ACC112 (cell line): Measurements from ENCODE around the gene UBE2I.
"Not testable (repeated sequence)": the region's sequence is repeated elsewhere in the genome, so short reads cannot be mapped to it uniquely, and the experiment has no call there.

Experiments
- H2AFZ ChIP-seq: fragments of 200-600 bp; sonication (generic); one replicate; pipeline ENCODE4 v1.6.0; 2017; ENCODE audit warnings: antibody characterized with exemption, low read length; ENCODE audit not compliant: unreplicated experiment
- H3K27ac ChIP-seq: fragments of 200-600 bp; sonication (generic); 2 replicates; pipeline ENCODE4 v1.5.1; 2014; ENCODE audit warnings: low read depth, mild to moderate bottlenecking, antibody characterized with exemption, low read length, moderate library complexity
- H3K27me3 ChIP-seq: fragments of 200-600 bp; sonication (generic); 2 replicates; pipeline ENCODE4 v1.6.1; 2014; ENCODE audit warnings: mild to moderate bottlenecking, antibody characterized with exemption, low read length, moderate library complexity, mixed read lengths; ENCODE audit not compliant: insufficient read depth
- H3K36me3 ChIP-seq: fragments of 200-600 bp; sonication (generic); 2 replicates; pipeline ENCODE4 v1.6.1; 2016; ENCODE audit warnings: mild to moderate bottlenecking, antibody characterized with exemption, low read length, moderate library complexity, mixed read lengths; ENCODE audit not compliant: insufficient read depth
- H3K4me1 ChIP-seq: fragments of 200-600 bp; sonication (generic); one replicate; pipeline ENCODE4 v1.6.1; 2016; ENCODE audit warnings: low read length, mixed read lengths; ENCODE audit not compliant: insufficient read depth, unreplicated experiment, control insufficient read depth
- H3K4me3 ChIP-seq: fragments of 200-600 bp; sonication (generic); 2 replicates; pipeline ENCODE4 v1.5.1; 2014; ENCODE audit warnings: mild to moderate bottlenecking, low read depth, low read length
- H3K79me2 ChIP-seq: fragments of 200-600 bp; sonication (generic); one replicate; pipeline ENCODE4 v1.6.0; 2016; ENCODE audit warnings: low read length; ENCODE audit not compliant: control insufficient read depth, unreplicated experiment, insufficient read depth

Gene UBE2I

GRCh38 chr16:1265826-1266225 lies 43.6 kb upstream of the UBE2I start:
- no peaks in the 10 kb centered on the region for H3K79me2 ChIP-seq
- no peak overlapping the region for H3K27ac ChIP-seq
- H2AFZ ChIP-seq, result no peak overlapping the region
- H3K4me3 ChIP-seq, result no peak overlapping the region
- no peaks in the 10 kb centered on the region for H3K36me3 ChIP-seq
- no peaks in the 10 kb centered on the region for H3K4me1 ChIP-seq
- H3K27me3 ChIP-seq, result peaks cover 38% of the 10 kb centered on the region

- H3K4me1 ChIP-seq, H3K27ac ChIP-seq, H3K36me3 ChIP-seq, H3K79me2 ChIP-seq, H2AFZ ChIP-seq, H3K4me3 ChIP-seq: not testable (repeated sequence)
- peaks cover 22% of the 10 kb centered on the region for H3K27me3 ChIP-seq
Measured at GRCh38 chr16:1269418-1269817, 40.0 kb upstream of the UBE2I start.

- Histone ChIP-seq H2AFZ (no peak overlapping the region), H3K4me1 (no peaks in the 10 kb centered on the region), H3K79me2 (no peaks in the 10 kb centered on the region), H3K27ac (no peak overlapping the region), H3K36me3 (no peaks in the 10 kb centered on the region), H3K27me3 (peaks cover 28% of the 10 kb centered on the region), H3K4me3 (no peak overlapping the region)
Measured at GRCh38 chr16:1271380-1271723, 38.1 kb upstream of the UBE2I start.

- not testable (repeated sequence) for H3K4me3 ChIP-seq, H3K27ac ChIP-seq, H3K4me1 ChIP-seq, H3K36me3 ChIP-seq, H3K79me2 ChIP-seq, H2AFZ ChIP-seq
- H3K27me3 ChIP-seq, result peaks cover 28% of the 10 kb centered on the region
Measured at GRCh38 chr16:1271724-1272413, 37.6 kb upstream of the UBE2I start.

GRCh38 chr16:1272453-1273198 lies 36.8 kb upstream of the UBE2I start:
- no peak overlapping the region for H3K27ac ChIP-seq
- no peak overlapping the region for H2AFZ ChIP-seq
- H3K27me3 ChIP-seq, result peaks cover 33% of the 10 kb centered on the region
- H3K4me1 ChIP-seq, result no peaks in the 10 kb centered on the region
- H3K79me2 ChIP-seq, result no peaks in the 10 kb centered on the region
- H3K4me3 ChIP-seq, result no peak overlapping the region
- no peaks in the 10 kb centered on the region for H3K36me3 ChIP-seq

- Histone ChIP-seq H3K27me3 (peaks cover 42% of the 10 kb centered on the region), H3K27ac (no peak overlapping the region), H3K36me3 (no peaks in the 10 kb centered on the region), H3K4me1 (no peaks in the 10 kb centered on the region), H3K79me2 (no peaks in the 10 kb centered on the region), H3K4me3 (no peak overlapping the region), H2AFZ (no peak overlapping the region)
Measured at GRCh38 chr16:1273816-1274215, 35.6 kb upstream of the UBE2I start.

GRCh38 chr16:1274767-1275166 lies 34.7 kb upstream of the UBE2I start:
- Histone ChIP-seq H2AFZ (no peak overlapping the region), H3K4me3 (no peak overlapping the region), H3K27me3 (peaks cover 48% of the 10 kb centered on the region), H3K36me3 (no peaks in the 10 kb centered on the region), H3K27ac (no peak overlapping the region), H3K79me2 (no peaks in the 10 kb centered on the region), H3K4me1 (no peaks in the 10 kb centered on the region)

- Histone ChIP-seq H3K79me2 (no peaks in the 10 kb centered on the region), H3K27ac (no peak overlapping the region), H3K4me3 (no peak overlapping the region), H3K4me1 (no peaks in the 10 kb centered on the region), H3K27me3 (peaks cover 46% of the 10 kb centered on the region), H2AFZ (no peak overlapping the region), H3K36me3 (no peaks in the 10 kb centered on the region)
Measured at GRCh38 chr16:1275791-1276579, 33.5 kb upstream of the UBE2I start.

- Histone ChIP-seq H3K4me1 (no peaks in the 10 kb centered on the region), H3K79me2 (no peaks in the 10 kb centered on the region), H3K27me3 (peaks cover 46% of the 10 kb centered on the region), H3K36me3 (no peaks in the 10 kb centered on the region), H3K27ac (no peak overlapping the region), H3K4me3 (no peak overlapping the region), H2AFZ (no peak overlapping the region)
Measured at GRCh38 chr16:1276580-1276878, 32.9 kb upstream of the UBE2I start.

GRCh38 chr16:1277151-1277598 lies 32.3 kb upstream of the UBE2I start:
- H3K79me2 ChIP-seq, result no peaks in the 10 kb centered on the region
- H2AFZ ChIP-seq, result no peak overlapping the region
- H3K4me1 ChIP-seq, result no peaks in the 10 kb centered on the region
- no peak overlapping the region for H3K27ac ChIP-seq
- H3K27me3 ChIP-seq, result peaks cover 44% of the 10 kb centered on the region
- H3K4me3 ChIP-seq, result no peak overlapping the region
- no peaks in the 10 kb centered on the region for H3K36me3 ChIP-seq
